ENCODE data around the gene KIF5A.
A peak's percentile ranks its signal among the peaks of the same experiment; 100 is the strongest.
"Not testable (repeated sequence)": the region's sequence is repeated elsewhere in the genome, so short reads cannot be mapped to it uniquely, and the experiment has no call there.

Gene KIF5A

GRCh38 chr12:57549909-57550640 is at the start of gene KIF5A:
Gene KIF5A, plus strand, starts transcription at chr12:57550044. Its CDS starts 228 bp downstream, at chr12:57550272.
- DNase-seq: peak; percentile 53

- DNase-seq: no peak
Measured at GRCh38 chr12:57500213-57500612, 49.6 kb upstream of the KIF5A start.

- DNase-seq: not testable (repeated sequence)
Measured at GRCh38 chr12:57502311-57502969, 47.4 kb upstream of the KIF5A start.

- not testable (repeated sequence) for DNase-seq
Measured at GRCh38 chr12:57506541-57506940, 43.3 kb upstream of the KIF5A start.

- not testable (repeated sequence) for DNase-seq
Measured at GRCh38 chr12:57507796-57508195, 42.0 kb upstream of the KIF5A start.

- DNase-seq: no peak
Measured at GRCh38 chr12:57511161-57511560, 38.7 kb upstream of the KIF5A start.

- no peak for DNase-seq
Measured at GRCh38 chr12:57511588-57512325, 38.1 kb upstream of the KIF5A start.

GRCh38 chr12:57512665-57513064 is 37.2 kb upstream of the KIF5A start:
- no peak for DNase-seq

GRCh38 chr12:57513266-57513665 is 36.6 kb upstream of the KIF5A start:
- DNase-seq: no peak

- DNase-seq: not testable (repeated sequence)
Measured at GRCh38 chr12:57513677-57514076, 36.2 kb upstream of the KIF5A start.

- DNase-seq: not testable (repeated sequence)
Measured at GRCh38 chr12:57514246-57514645, 35.6 kb upstream of the KIF5A start.

- DNase-seq: no peak
Measured at GRCh38 chr12:57514720-57515407, 35.0 kb upstream of the KIF5A start.

- no peak for DNase-seq
Measured at GRCh38 chr12:57515408-57515933, 34.4 kb upstream of the KIF5A start.

GRCh38 chr12:57515934-57516541 is 33.8 kb upstream of the KIF5A start:
- DNase-seq: no peak

GRCh38 chr12:57516617-57517153 is 33.2 kb upstream of the KIF5A start:
- no peak for DNase-seq

- no peak for DNase-seq
Measured at GRCh38 chr12:57517187-57517586, 32.7 kb upstream of the KIF5A start.

- DNase-seq: not testable (repeated sequence)
Measured at GRCh38 chr12:57517718-57518117, 32.1 kb upstream of the KIF5A start.

GRCh38 chr12:57518176-57518919 is 31.5 kb upstream of the KIF5A start:
- DNase-seq: no peak

- no peak for DNase-seq
Measured at GRCh38 chr12:57518920-57519795, 30.7 kb upstream of the KIF5A start.

- DNase-seq: peak; percentile 23
Measured at GRCh38 chr12:57519796-57520052, 30.1 kb upstream of the KIF5A start.

Data from activated gamma-delta T cell treated with Interleukin-2 at 50 U/mL for 16 hours (primary cell).